ENCODE results near the gene ZFP90.

The ZFP90 gene

GRCh38 chr16:68592466-68593337 is 53.6 kb downstream of the ZFP90 start:
- DNase-seq = no peak

- DNase-seq = no peak
Observed at GRCh38 chr16:68596266-68596665, 57.2 kb downstream of the ZFP90 start.

DNA sequence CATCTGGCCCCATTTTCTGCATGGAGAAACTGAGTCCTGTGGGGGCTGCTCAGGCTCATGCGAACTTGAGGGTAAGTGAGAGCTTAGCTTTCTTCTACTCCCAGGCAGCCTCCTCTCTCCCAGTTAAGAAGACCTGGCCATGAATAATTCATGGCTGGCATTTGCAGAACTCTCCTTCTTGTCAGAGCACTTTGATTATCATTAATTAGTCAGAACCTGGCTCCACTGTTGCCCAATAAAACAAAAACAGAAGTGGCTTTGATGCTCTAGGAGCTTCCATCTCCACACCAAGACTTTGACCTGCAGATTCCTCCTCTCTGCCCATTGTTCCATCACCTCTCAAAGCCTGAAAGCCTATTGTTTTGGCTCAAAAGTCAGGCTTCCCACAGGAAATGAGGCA is 60.5 kb downstream of the ZFP90 start:
- DNase-seq = no peak

- no peak for DNase-seq
Observed at GRCh38 chr16:68605746-68606145, 66.7 kb downstream of the ZFP90 start.

DNA sequence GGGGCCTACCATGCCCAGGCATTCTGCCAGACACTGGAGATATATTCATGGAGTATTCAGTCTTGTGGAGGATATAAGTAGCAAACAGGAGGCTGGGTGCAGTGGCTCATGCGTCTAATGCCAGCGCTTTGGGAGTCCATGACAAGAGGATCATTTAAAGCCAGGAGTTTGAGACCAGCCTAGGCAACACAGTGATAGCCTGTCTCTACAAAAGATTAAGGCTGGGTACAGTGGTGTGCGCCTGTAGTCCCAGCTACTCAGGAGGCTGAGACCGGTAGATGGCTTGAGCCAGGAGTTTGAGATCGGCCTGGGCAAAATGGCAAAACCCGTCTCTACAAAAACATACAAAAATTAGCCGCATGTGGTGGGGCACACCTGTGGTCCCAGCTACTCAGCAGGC is 68.4 kb downstream of the ZFP90 start:
- no peak for DNase-seq

DNA sequence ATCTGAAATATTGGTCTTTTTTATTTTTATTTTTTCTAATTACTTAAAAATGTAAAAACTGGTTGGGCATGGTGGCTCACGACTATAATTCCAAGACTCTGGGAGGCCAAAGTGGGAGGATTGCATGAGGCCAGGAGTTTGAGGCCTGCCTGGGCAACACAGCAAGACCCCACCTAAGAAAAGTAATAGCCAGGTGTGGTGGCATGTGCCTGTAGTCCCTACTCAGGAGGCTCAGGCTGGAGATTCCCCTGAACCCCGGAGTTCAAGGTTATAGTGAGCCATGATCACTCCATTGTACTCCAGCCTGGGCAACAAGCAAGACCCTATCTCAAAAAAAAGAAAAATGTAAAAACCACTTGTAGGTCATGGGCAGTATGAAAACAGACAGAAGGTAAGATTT is 69.2 kb downstream of the ZFP90 start:
- DNase-seq = no peak

DNA sequence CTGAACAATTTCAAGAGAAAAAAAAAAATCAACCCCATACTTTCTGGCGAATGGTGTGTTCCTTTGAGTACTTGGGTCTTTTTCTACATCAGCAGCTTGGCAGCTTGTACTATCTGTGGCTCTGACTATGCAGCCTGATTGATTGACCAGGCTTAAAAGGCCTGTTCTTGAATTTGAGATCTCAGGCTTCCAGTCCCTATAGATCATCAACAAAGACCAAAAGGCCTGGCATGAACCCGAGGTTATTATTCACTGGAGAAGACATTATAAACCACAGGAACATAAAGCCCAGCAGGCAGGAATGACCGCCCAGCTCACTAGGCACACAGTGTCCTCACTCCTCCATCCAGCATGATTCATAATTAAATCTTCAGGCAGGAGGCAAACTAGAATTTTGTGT is 73.9 kb downstream of the ZFP90 start:
- no peak for DNase-seq

DNA sequence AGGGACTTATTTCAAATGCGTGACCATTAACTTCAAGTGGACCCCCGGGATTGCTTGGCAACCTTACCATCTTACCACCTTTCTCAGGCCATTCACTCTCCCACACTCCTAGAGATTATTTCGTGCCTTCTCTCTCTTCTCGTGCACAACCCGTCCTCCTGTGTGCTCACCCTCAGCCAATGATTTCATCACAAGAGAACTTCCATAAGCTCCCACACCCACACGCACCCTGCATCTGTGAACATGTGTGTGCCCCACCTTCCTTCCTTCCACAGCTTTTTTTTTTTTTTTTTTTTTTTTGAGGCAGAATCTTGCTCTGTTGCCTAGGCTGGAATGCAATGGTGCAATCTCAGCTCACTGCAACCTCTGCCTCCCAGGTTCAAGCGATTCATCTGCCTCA is 78.6 kb downstream of the ZFP90 start:
- no peak for DNase-seq
